ENCODE measurements around the gene CAB39L. TPM values are rescaled to one million over a fixed set of nuclear protein-coding genes. Genes with fewer than 3 reads are reported as not detected.

Gene CAB39L
- total RNA-seq, 1 donor from 2014 or later = 13.3 TPM

- no peaks in the 10 kb centered on the region for H3K4me1 Mint-ChIP-seq
- no peak for TF ChIP-seq CTCF (IDR thresholded peaks at IDR 0.05; ENCODE audit: unreplicated experiment)
- H3K9me3 Mint-ChIP-seq = no peaks in the 10 kb centered on the region
- peaks cover 14% of the 10 kb centered on the region for H3K36me3 Mint-ChIP-seq
- H3K27ac Mint-ChIP-seq = no peak overlapping the region
- no peak overlapping the region for H3K4me3 Mint-ChIP-seq
- no peak for DNase-seq (ENCODE audit: low spot score in 2 of 2, unreplicated experiment in 2 of 2)
- no peaks in the 10 kb centered on the region for H3K27me3 Mint-ChIP-seq (ENCODE audit: low read depth)
These were observed 124.3 kb downstream of the CAB39L start for GRCh38 chr13:49319551-49319950.

- DNase-seq (ENCODE audit: low spot score in 2 of 2, unreplicated experiment in 2 of 2) = no peak
- H3K27ac Mint-ChIP-seq = no peak overlapping the region
- no peaks in the 10 kb centered on the region for H3K27me3 Mint-ChIP-seq (ENCODE audit: low read depth)
- no peak for TF ChIP-seq CTCF (IDR thresholded peaks at IDR 0.05; ENCODE audit: unreplicated experiment)
- peaks cover 3% of the 10 kb centered on the region for H3K4me1 Mint-ChIP-seq
- no peaks in the 10 kb centered on the region for H3K9me3 Mint-ChIP-seq
- H3K4me3 Mint-ChIP-seq = no peak overlapping the region
- peaks cover 11% of the 10 kb centered on the region for H3K36me3 Mint-ChIP-seq
These were observed 127.9 kb downstream of the CAB39L start for GRCh38 chr13:49315756-49316482.

GRCh38 chr13:49315036-49315565 lies 128.8 kb downstream of the CAB39L start:
- DNase-seq (ENCODE audit: low spot score in 2 of 2, unreplicated experiment in 2 of 2) = no peak
- no peak for TF ChIP-seq CTCF (IDR thresholded peaks at IDR 0.05; ENCODE audit: unreplicated experiment)
- Mint-ChIP-seq H3K9me3 (no peaks in the 10 kb centered on the region), H3K27ac (no peak overlapping the region), H3K4me1 (peaks cover 3% of the 10 kb centered on the region), H3K27me3 (ENCODE audit: low read depth) (no peaks in the 10 kb centered on the region), H3K4me3 (no peak overlapping the region), H3K36me3 (peaks cover 16% of the 10 kb centered on the region)

GRCh38 chr13:49314344-49314882 lies 129.5 kb downstream of the CAB39L start:
- peaks cover 3% of the 10 kb centered on the region for H3K4me1 Mint-ChIP-seq
- no peaks in the 10 kb centered on the region for H3K27me3 Mint-ChIP-seq (ENCODE audit: low read depth)
- peaks cover 20% of the 10 kb centered on the region for H3K36me3 Mint-ChIP-seq
- no peak for DNase-seq (ENCODE audit: low spot score in 2 of 2, unreplicated experiment in 2 of 2)
- TF ChIP-seq CTCF (IDR thresholded peaks at IDR 0.05; ENCODE audit: unreplicated experiment) = no peak
- H3K27ac Mint-ChIP-seq = peak overlapping the region; percentile 66
- no peaks in the 10 kb centered on the region for H3K9me3 Mint-ChIP-seq
- H3K4me3 Mint-ChIP-seq = no peak overlapping the region

GRCh38 chr13:49311816-49312215 lies 132.0 kb downstream of the CAB39L start:
- Mint-ChIP-seq H3K36me3 (peaks cover 14% of the 10 kb centered on the region), H3K27me3 (ENCODE audit: low read depth) (no peaks in the 10 kb centered on the region), H3K9me3 (no peaks in the 10 kb centered on the region), H3K27ac (no peak overlapping the region), H3K4me3 (no peak overlapping the region), H3K4me1 (peaks cover 25% of the 10 kb centered on the region)
- TF ChIP-seq CTCF (IDR thresholded peaks at IDR 0.05; ENCODE audit: unreplicated experiment) = no peak
- no peak for DNase-seq (ENCODE audit: low spot score in 2 of 2, unreplicated experiment in 2 of 2)
